Activated CD8-positive, alpha-beta T cell treated with anti-CD3 and anti-CD28 coated beads for 36 hours (primary cell): Measurements from ENCODE around the gene FAM47E. TPM values are rescaled to one million over a fixed set of nuclear protein-coding genes. Genes with fewer than 3 reads are reported as not detected.
A peak's percentile ranks its signal among the peaks of the same experiment; 100 is the strongest.

Experiments
- ATAC-seq: fragments of 200-7000 bp; cut with Tn5 transposase; one replicate; pipeline ENCODE4 v1.10.0; 2021; ENCODE audit warnings: mild to moderate bottlenecking, moderate library complexity
- CTCF ChIA-PET: fragments of 350-600 bp; sonication (Branson Sonifier 250); formaldehyde crosslinking; loops from one replicate; lab custom pipeline; 2021; ENCODE audit warnings: antibody characterized with exemption; lab: Charles Lee
- POLR2A ChIA-PET: fragments of 350-600 bp; sonication (Branson Sonifier 250); formaldehyde crosslinking; loops from one replicate; lab custom pipeline; 2021; ENCODE audit warnings: antibody characterized with exemption; lab: Charles Lee
- DNase-seq: peaks from one replicate; pipeline ENCODE4 v3.0.0-alpha.2; 2020
- H3K27ac Mint-ChIP-seq: one replicate; pipeline ENCODE4 v1.8.0; 2021; ENCODE audit warnings: mild to moderate bottlenecking, mixed read lengths
- H3K27me3 Mint-ChIP-seq: one replicate; pipeline ENCODE4 v1.8.0; 2021; ENCODE audit warnings: mixed read lengths
- H3K36me3 Mint-ChIP-seq: one replicate; pipeline ENCODE4 v1.8.0; 2021; ENCODE audit warnings: low read depth, mixed read lengths
- H3K4me1 Mint-ChIP-seq: one replicate; pipeline ENCODE4 v1.8.0; 2021; ENCODE audit warnings: low read depth, mixed read lengths
- H3K4me3 Mint-ChIP-seq: one replicate; pipeline ENCODE4 v1.8.0; 2021; ENCODE audit warnings: mild to moderate bottlenecking, moderate library complexity, mixed read lengths
- H3K9me3 Mint-ChIP-seq: one replicate; pipeline ENCODE4 v1.8.0; 2021; ENCODE audit warnings: mixed read lengths
- CTCF ChIP-seq: fragments of 200-600 bp; IDR thresholded peaks from one replicate; pipeline ENCODE4 v1.8.0; 2022; ENCODE audit warnings: antibody characterized with exemption, mild to moderate bottlenecking
- intact Hi-C: fragments of 100-400 bp; cut with micrococcal nuclease; formaldehyde crosslinking; loops from one replicate; pipeline ENCODE4 v1.10.0; 2022
- total RNA-seq, 2 experiments: library from RNA; stranded (reverse); gene quantifications; one replicate each; pipeline ENCODE4 v1.2.3, GENCODE V29; 2021

Gene FAM47E
- total RNA-seq, 2 experiments from 2014 or later, result not detected

DNA sequence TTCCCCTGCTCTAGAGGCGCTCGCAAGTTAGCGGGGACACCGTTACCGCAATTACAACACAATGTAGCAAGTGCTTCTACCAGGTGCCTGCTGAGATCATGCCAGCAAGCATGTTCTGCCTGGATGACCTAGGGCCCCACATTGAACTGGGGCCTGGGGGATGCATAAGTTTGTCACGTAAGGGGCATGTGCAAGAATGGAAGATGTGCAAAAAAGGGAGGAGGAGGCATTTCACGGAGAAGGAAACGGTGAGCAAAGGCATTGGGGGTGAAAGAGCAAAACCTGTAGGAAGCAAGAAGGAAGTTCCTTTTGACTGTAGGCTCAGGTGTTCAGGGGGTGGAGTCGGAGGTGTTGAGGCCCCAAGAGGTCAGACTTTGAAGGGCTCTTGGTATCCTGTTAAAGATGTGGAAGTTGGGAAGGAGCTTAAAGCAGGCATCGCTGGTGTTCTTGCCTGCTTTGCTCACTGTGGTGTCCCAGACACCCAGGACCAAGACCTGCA lies 37.3 kb upstream of the FAM47E start:
- ATAC-seq, result peak; percentile 72
- intact Hi-C loops, result no loop called here
- H3K4me3 Mint-ChIP-seq, result peak overlapping the region; percentile 83
- no peaks in the 10 kb centered on the region for H3K9me3 Mint-ChIP-seq
- TF ChIP-seq CTCF, result no peak
- ChIA-PET CTCF (interaction anchor here (1.2 to 4.1 kb wide), 3 partner anchors 34 to 218 kb away, joined by 3 to 20 read pairs (median 3); no protein-coding TSS in a partner anchor), POLR2A (interaction anchor here (0.8 to 1.7 kb wide), 4 partner anchors 15 to 65 kb away, joined by 3 to 6 read pairs (median 3); no protein-coding TSS in a partner anchor)
- DNase-seq, result no peak
- H3K36me3 Mint-ChIP-seq, result peaks cover 2% of the 10 kb centered on the region
- no peaks in the 10 kb centered on the region for H3K27me3 Mint-ChIP-seq
- peak overlapping the region; percentile 90 for H3K27ac Mint-ChIP-seq
- peaks cover 27% of the 10 kb centered on the region for H3K4me1 Mint-ChIP-seq

DNA sequence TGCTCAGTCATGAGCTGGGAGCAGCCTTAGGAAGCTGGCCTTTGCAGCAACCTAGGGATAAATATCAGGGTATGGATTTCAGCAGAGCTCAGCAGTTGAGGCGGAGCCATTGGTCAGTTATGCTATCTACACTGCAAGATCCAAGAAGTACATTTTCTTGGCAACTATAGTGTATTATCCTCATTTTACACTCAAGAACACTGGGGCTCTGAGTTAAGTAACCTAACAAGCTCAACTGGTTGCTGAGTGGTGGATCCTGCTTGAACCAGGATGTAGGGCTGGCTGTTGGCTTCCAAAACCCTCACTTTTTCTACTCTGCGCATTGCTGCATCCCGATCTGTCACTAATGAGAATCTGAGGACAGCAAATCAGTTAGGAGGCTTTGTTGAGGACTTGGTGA lies 36.4 kb upstream of the FAM47E start:
- ATAC-seq, result no peak
- Mint-ChIP-seq H3K27ac (no peak overlapping the region), H3K36me3 (peaks cover 2% of the 10 kb centered on the region), H3K27me3 (no peaks in the 10 kb centered on the region), H3K4me1 (peaks cover 29% of the 10 kb centered on the region), H3K4me3 (no peak overlapping the region), H3K9me3 (no peaks in the 10 kb centered on the region)
- ChIA-PET CTCF (interaction anchor here (4.1 kb wide), 1 partner anchor 35 kb away, joined by 20 read pairs; no protein-coding TSS in a partner anchor), POLR2A (interaction anchor here (0.8 to 1.7 kb wide), 4 partner anchors 17 to 163 kb away, joined by 3 to 6 read pairs (median 3); no protein-coding TSS in a partner anchor)
- TF ChIP-seq CTCF, result no peak
- no peak for DNase-seq
- intact Hi-C loops, result no loop called here

GRCh38 chr4:76216524-76216923 lies 35.0 kb upstream of the FAM47E start:
- Mint-ChIP-seq H3K27me3 (no peaks in the 10 kb centered on the region), H3K36me3 (peaks cover 2% of the 10 kb centered on the region), H3K4me1 (peaks cover 24% of the 10 kb centered on the region), H3K9me3 (no peaks in the 10 kb centered on the region), H3K27ac (no peak overlapping the region), H3K4me3 (no peak overlapping the region)
- POLR2A ChIA-PET, result no interaction called here
- CTCF ChIA-PET, result interaction anchor here (1.2 to 4.1 kb wide), 2 partner anchors 12 to 37 kb away, joined by 3 to 20 read pairs; no protein-coding TSS in a partner anchor
- no peak for TF ChIP-seq CTCF
- DNase-seq, result no peak
- intact Hi-C loops, result no loop called here
- no peak for ATAC-seq

GRCh38 chr4:76216975-76217814 lies 34.3 kb upstream of the FAM47E start:
- Mint-ChIP-seq H3K4me1 (peaks cover 20% of the 10 kb centered on the region), H3K9me3 (no peaks in the 10 kb centered on the region), H3K27ac (no peak overlapping the region), H3K36me3 (peaks cover 2% of the 10 kb centered on the region), H3K27me3 (no peaks in the 10 kb centered on the region), H3K4me3 (no peak overlapping the region)
- POLR2A ChIA-PET, result no interaction called here
- DNase-seq (no peak), ATAC-seq (no peak)
- CTCF ChIA-PET, result interaction anchor here (1.2 to 4.1 kb wide), 2 partner anchors 11 to 37 kb away, joined by 3 to 20 read pairs; no protein-coding TSS in a partner anchor
- intact Hi-C loops, result no loop called here
- no peak for TF ChIP-seq CTCF
